GM12878 (cell line): ENCODE results near the gene GSK3A. TPM values are rescaled to one million over a fixed set of nuclear protein-coding genes. Genes with fewer than 3 reads are reported as not detected.

ENCODE experiments used
- ATAC-seq: fragments of 200-7000 bp; cut with Tn5 transposase; 3 replicates; pipeline ENCODE4 v1.9.1; 2020; ENCODE audit warnings: mild to moderate bottlenecking, moderate library complexity
- BruUV-seq: library from RNA; stranded (reverse); fragments of 400-500 nt; replicated peaks from 2 replicates; lab custom pipeline; 2021; lab: Mats Ljungman, UMichigan
- CTCF ChIA-PET: fragments of 300-600 bp; sonication (Branson Sonifier 250); formaldehyde crosslinking; extraction: SDS; loops from one replicate; lab custom pipeline; 2021; ENCODE audit warnings: inconsistent platforms; lab: Yijun Ruan, JAX
- POLR2A ChIA-PET: fragments of 350-600 bp; formaldehyde crosslinking; extraction: SDS; loops from one replicate; lab custom pipeline; 2021; ENCODE audit warnings: inconsistent platforms; lab: Charles Lee
- RAD21 ChIA-PET: fragments of 300-600 bp; sonication (Branson Sonifier 250); formaldehyde crosslinking; loops from one replicate; lab custom pipeline; 2023; ENCODE audit warnings: antibody characterized with exemption; ENCODE audit not compliant: unreplicated experiment; lab: Charles Lee
- SMC1A ChIA-PET: fragments of 300-600 bp; sonication (Branson Sonifier 250); formaldehyde crosslinking; loops from one replicate; lab custom pipeline; 2023; ENCODE audit not compliant: unreplicated experiment, uncharacterized antibody; lab: Charles Lee
- DNase-seq: peaks from one replicate; pipeline ENCODE4 v3.0.0-alpha.2; 2011; ENCODE audit warnings: low read depth, low spot score
- FAIRE-seq: peaks from 3 replicates; lab custom pipeline; 2011; peaks lifted over from hg19 to GRCh38; lab: Jason Lieb, UNC
- H2AFZ ChIP-seq: 2 replicates; pipeline ENCODE4 v1.6.0; 2011; ENCODE audit warnings: low read depth, low read length, control low read depth; ENCODE audit not compliant: control insufficient read depth
- H3K27ac ChIP-seq: 2 replicates; pipeline ENCODE4 v1.5.1; 2011; ENCODE audit warnings: control low read depth; ENCODE audit not compliant: control insufficient read depth, insufficient read depth
- H3K27me3 ChIP-seq, 2 experiments: replicated peaks in 1 of 2; 2 replicates each; pipeline versions ENCODE4 v1.6.0 to v1.6.1; 2011; ENCODE audit warnings: low read length in 1 of 2; ENCODE audit not compliant: control insufficient read depth in 2 of 2, insufficient read depth in 2 of 2
- H3K36me3 ChIP-seq, 2 experiments: 2 replicates each; pipeline ENCODE4 v1.5.1; 2011; ENCODE audit warnings: low read length in 1 of 2; ENCODE audit not compliant: control insufficient read depth in 2 of 2, insufficient read depth in 2 of 2
- H3K4me1 ChIP-seq: 2 replicates; pipeline ENCODE4 v1.6.1; 2011; ENCODE audit warnings: mild to moderate bottlenecking, low read length, moderate library complexity, mixed read lengths; ENCODE audit not compliant: control insufficient read depth, insufficient read depth
- H3K4me2 ChIP-seq: 2 replicates; pipeline ENCODE4 v1.6.0; 2011; ENCODE audit warnings: control low read depth; ENCODE audit not compliant: control insufficient read depth, insufficient read depth
- H3K4me3 ChIP-seq: fragments of 200-600 bp; sonication (generic); 2 replicates; pipeline ENCODE4 v1.5.1; 2016
- H3K79me2 ChIP-seq: 2 replicates; pipeline ENCODE4 v1.6.0; 2011; ENCODE audit warnings: low read length; ENCODE audit not compliant: control insufficient read depth, insufficient read depth
- H3K9ac ChIP-seq: 2 replicates; pipeline ENCODE4 v1.8.0; 2011; ENCODE audit warnings: low read length, control low read depth, mixed read lengths; ENCODE audit not compliant: control insufficient read depth, insufficient read depth
- H3K9me3 ChIP-seq: replicated peaks from 3 replicates; pipeline ENCODE4 v1.5.1; 2011; ENCODE audit warnings: mild to moderate bottlenecking, low read length; ENCODE audit not compliant: control insufficient read depth, insufficient read depth
- H4K20me1 ChIP-seq: 2 replicates; pipeline ENCODE4 v1.6.0; 2011; ENCODE audit not compliant: control insufficient read depth, insufficient read depth
- CREB1 ChIP-seq: IDR thresholded peaks from 2 replicates; pipeline ENCODE4 v1.6.1; 2012; ENCODE audit warnings: low read depth, mild to moderate bottlenecking, inconsistent platforms
- HDAC2 ChIP-seq: fragments of 200-600 bp; sonication (generic); IDR thresholded peaks from 2 replicates; pipeline ENCODE4 v1.6.1; 2017
- MXI1 ChIP-seq: fragments of 150-350 bp; IDR thresholded peaks from 2 replicates; pipeline ENCODE4 v1.6.1; 2011; ENCODE audit warnings: low read depth, mild to moderate bottlenecking, inconsistent platforms, low read length, improper control_type of control experiment
- MYC ChIP-seq: IDR thresholded peaks from 2 replicates; pipeline ENCODE4 v1.6.1; 2011; ENCODE audit warnings: mild to moderate bottlenecking, low read length, moderate library complexity, inconsistent platforms; ENCODE audit not compliant: insufficient read depth, insufficient replicate concordance, insufficient read length, severe bottlenecking
- RUNX3 ChIP-seq: IDR thresholded peaks from 2 replicates; pipeline ENCODE4 v1.6.1; 2012; ENCODE audit warnings: low read length, inconsistent platforms
- TBL1XR1 ChIP-seq: IDR thresholded peaks from 2 replicates; pipeline ENCODE4 v1.6.1; 2012; ENCODE audit warnings: low read depth, low read length, improper control_type of control experiment
- TCF3 ChIP-seq: IDR thresholded peaks from 2 replicates; pipeline ENCODE4 v1.6.1; 2012; ENCODE audit warnings: low read depth, mild to moderate bottlenecking, low read length, borderline replicate concordance; ENCODE audit not compliant: insufficient read depth
- TCF7 ChIP-seq: IDR thresholded peaks from 2 replicates; pipeline ENCODE4 v1.6.1; 2014; ENCODE audit warnings: antibody characterized with exemption, borderline replicate concordance
- YY1 ChIP-seq: IDR thresholded peaks from 2 replicates; pipeline ENCODE4 v1.6.1; 2011; ENCODE audit warnings: low read depth, mild to moderate bottlenecking, low read length
- ZNF274 ChIP-seq: IDR thresholded peaks from one replicate; pipeline ENCODE4 v1.8.0; 2011; ENCODE audit not compliant: insufficient read length, insufficient read depth
- ZNF592 ChIP-seq: fragments of 450-650 bp; IDR thresholded peaks from 2 replicates; pipeline ENCODE4 v1.6.1; 2017; ENCODE audit warnings: mild to moderate bottlenecking, moderate library complexity
- WGBS: methylation state at CpG from one replicate; pipeline ENCODE4 v1.1.6; 2016; ENCODE audit warnings: low lambda C conversion rate; ENCODE audit not compliant: insufficient replicate concordance, insufficient coverage; ENCODE audit errors: missing lambda C conversion rate; 5-methylcytosine and 5-hydroxymethylcytosine counted together
- in situ Hi-C: fragments of 300-500 bp; cut with MboI; formaldehyde crosslinking; loops from 9 replicates; pipeline ENCODE4 v1.14.3; 2018; ENCODE audit warnings: mixed read lengths
- intact Hi-C: fragments of 100-400 bp; cut with micrococcal nuclease; formaldehyde crosslinking; loops from one replicate; pipeline ENCODE4 v1.14.2; 2022; ENCODE audit not compliant: unreplicated experiment
- polyA plus RNA-seq, 11 experiments: library from polyadenylated mRNA; depleted of rRNA in 4 of 11; unstranded in 6 of 11; stranded (reverse) in 5 of 11; fragments of >200 nt; fragmentation: Nextera tagmentation in 4 of 11; fragmentation: Illumina TruSeq in 1 of 11; extraction: Ambion mirVana in 4 of 11; extraction: Trizol in 1 of 11; gene quantifications; 1 replicate in 1 of 11; 2 replicates in 10 of 11; pipeline versions ENCODE4 v1.2.1 to v1.2.3, GENCODE V29; 2011 to 2016; ENCODE audit warnings: inconsistent platforms in 2 of 11, missing spikeins in 2 of 11, low read depth in 1 of 11
- total RNA-seq, 4 experiments: library from RNA; depleted of rRNA in 3 of 4; stranded (reverse); fragments of >200 nt in 3 of 4; fragmentation: Illumina TruSeq in 1 of 4; extraction: Trizol in 1 of 4; gene quantifications; 2 replicates each; pipeline versions ENCODE4 v1.2.1 to v1.2.3, GENCODE V29; 2013 to 2021
- TF ChIP-seq, protein P1 (sequence below): fragments of 450-650 bp; IDR thresholded peaks from 2 replicates; pipeline ENCODE4 v1.6.1; 2018; ENCODE audit warnings: borderline replicate concordance, mild to moderate bottlenecking; ENCODE audit not compliant: partially characterized antibody

GSK3A gene
- total and polyA plus RNA-seq, 10 of the 15 experiments (the other 5 are each of a cell fraction or from before 2014, with no cell fraction given) = 1.00 to 47.9 (median 15.2) TPM

- Histone ChIP-seq H3K36me3 (peaks cover 3 to 11% of the 10 kb centered on the region in 2 experiments; a peak in 3 of 4 replicates), H3K79me2 (peaks cover 22% of the 10 kb centered on the region), H3K27ac (no peak overlapping the region), H3K9me3 (no peaks in the 10 kb centered on the region), H3K4me3 (no peak overlapping the region), H4K20me1 (no peaks in the 10 kb centered on the region; the same call in 1 of the 2 replicates), H3K27me3 (no peaks in the 10 kb centered on the region), H3K4me2 (no peak overlapping the region), H3K9ac (no peak overlapping the region; the same call in 1 of the 2 replicates), H2AFZ (no peak overlapping the region), H3K4me1 (peaks cover 48% of the 10 kb centered on the region)
- DNase-seq (no peak), FAIRE-seq (no peak), ATAC-seq (no peak)
- ChIA-PET RAD21 (interaction anchor here (1.6 to 5.5 kb wide), 4 partner anchors 33 to 163 kb away, joined by 5 to 82 read pairs (median 7); partner anchors contain the start of genes GSK3A and ZNF526), CTCF (interaction anchor here (0.9 to 6.7 kb wide), 5 partner anchors 15 to 168 kb away, joined by 3 to 111 read pairs (median 8); partner anchors contain the start of genes GSK3A and ZNF526), SMC1A (interaction anchor here (2.3 to 5.1 kb wide), 3 partner anchors 8 to 34 kb away, joined by 13 to 70 read pairs (median 24); partner anchors contain the start of genes CIC and GSK3A), POLR2A (interaction anchor here (1.3 to 3.1 kb wide), 3 partner anchors 8 to 35 kb away, joined by 3 to 24 read pairs (median 5); partner anchors contain the start of gene CIC)
- intact Hi-C loops = no loop called here
- no TSS peak for BruUV-seq
- in situ Hi-C loops = loop anchor here (5.0 kb wide), 1 partner anchor 146 kb away; the partner anchor contains the start of gene POU2F2
- WGBS = 99% methylated on average over 9 of the region's 10 CpGs
- TF ChIP-seq, protein P1, sequence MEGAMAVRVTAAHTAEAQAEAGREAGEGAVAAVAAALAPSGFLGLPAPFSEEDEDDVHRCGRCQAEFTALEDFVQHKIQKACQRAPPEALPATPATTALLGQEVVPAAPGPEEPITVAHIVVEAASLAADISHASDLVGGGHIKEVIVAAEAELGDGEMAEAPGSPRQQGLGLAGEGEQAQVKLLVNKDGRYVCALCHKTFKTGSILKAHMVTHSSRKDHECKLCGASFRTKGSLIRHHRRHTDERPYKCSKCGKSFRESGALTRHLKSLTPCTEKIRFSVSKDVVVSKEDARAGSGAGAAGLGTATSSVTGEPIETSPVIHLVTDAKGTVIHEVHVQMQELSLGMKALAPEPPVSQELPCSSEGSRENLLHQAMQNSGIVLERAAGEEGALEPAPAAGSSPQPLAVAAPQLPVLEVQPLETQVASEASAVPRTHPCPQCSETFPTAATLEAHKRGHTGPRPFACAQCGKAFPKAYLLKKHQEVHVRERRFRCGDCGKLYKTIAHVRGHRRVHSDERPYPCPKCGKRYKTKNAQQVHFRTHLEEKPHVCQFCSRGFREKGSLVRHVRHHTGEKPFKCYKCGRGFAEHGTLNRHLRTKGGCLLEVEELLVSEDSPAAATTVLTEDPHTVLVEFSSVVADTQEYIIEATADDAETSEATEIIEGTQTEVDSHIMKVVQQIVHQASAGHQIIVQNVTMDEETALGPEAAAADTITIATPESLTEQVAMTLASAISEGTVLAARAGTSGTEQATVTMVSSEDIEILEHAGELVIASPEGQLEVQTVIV = no peak
- TF ChIP-seq HDAC2 (no peak), RUNX3 (no peak), ZNF274 (no peak), MYC (no peak), TBL1XR1 (no peak), ZNF592 (no peak), CREB1 (no peak), YY1 (no peak), TCF3 (no peak), MXI1 (no peak), TCF7 (no peak)
Measured at GRCh38 chr19:42277821-42278451, 35.5 kb upstream of the GSK3A start.
